ENCODE data around the gene AATK. TPM values are rescaled to one million over a fixed set of nuclear protein-coding genes. Genes with fewer than 3 reads are reported as not detected.

AATK gene
- total RNA-seq, 1 donor from 2014 or later, result 0.89 TPM

GRCh38 chr17:81095383-81095762 is 70.6 kb downstream of the AATK start:
- Mint-ChIP-seq H3K4me1 (ENCODE audit: low read depth) (peaks cover 14% of the 10 kb centered on the region), H3K27me3 (ENCODE audit: low read depth) (no peaks in the 10 kb centered on the region), H3K36me3 (ENCODE audit: low read depth) (no peaks in the 10 kb centered on the region), H3K4me3 (ENCODE audit: low read depth) (no peak overlapping the region), H3K9me3 (no peaks in the 10 kb centered on the region), H3K27ac (no peak overlapping the region)
- DNase-seq (ENCODE audit: low spot score), result no peak
- intact Hi-C loops (cut with micrococcal nuclease), result no loop called here

GRCh38 chr17:81094509-81095382 is 71.3 kb downstream of the AATK start:
- Mint-ChIP-seq H3K4me1 (ENCODE audit: low read depth) (peaks cover 14% of the 10 kb centered on the region), H3K27ac (peak overlapping the region; percentile 49), H3K4me3 (ENCODE audit: low read depth) (no peak overlapping the region)

GRCh38 chr17:81093619-81094508 is 72.2 kb downstream of the AATK start:
- Mint-ChIP-seq H3K27ac (peak overlapping the region; percentile 49), H3K27me3 (ENCODE audit: low read depth) (no peaks in the 10 kb centered on the region), H3K36me3 (ENCODE audit: low read depth) (no peaks in the 10 kb centered on the region), H3K4me3 (ENCODE audit: low read depth) (no peak overlapping the region), H3K4me1 (ENCODE audit: low read depth) (peaks cover 14% of the 10 kb centered on the region), H3K9me3 (no peaks in the 10 kb centered on the region)
- intact Hi-C loops (cut with micrococcal nuclease), result no loop called here
- DNase-seq (ENCODE audit: low spot score), result no peak

More at GRCh38 chr17:81094509-81095382, 71.3 kb downstream of the AATK start:
- no peaks in the 10 kb centered on the region for H3K27me3 Mint-ChIP-seq (ENCODE audit: low read depth)
- no peaks in the 10 kb centered on the region for H3K9me3 Mint-ChIP-seq
- intact Hi-C loops (cut with micrococcal nuclease), result no loop called here
- DNase-seq (ENCODE audit: low spot score), result peak; percentile 76
- H3K36me3 Mint-ChIP-seq (ENCODE audit: low read depth), result no peaks in the 10 kb centered on the region

GRCh38 chr17:81092518-81093095 is 73.4 kb downstream of the AATK start:
- intact Hi-C loops (cut with micrococcal nuclease), result no loop called here
- Mint-ChIP-seq H3K27me3 (ENCODE audit: low read depth) (no peaks in the 10 kb centered on the region), H3K4me3 (ENCODE audit: low read depth) (no peak overlapping the region), H3K9me3 (no peaks in the 10 kb centered on the region), H3K27ac (no peak overlapping the region), H3K36me3 (ENCODE audit: low read depth) (no peaks in the 10 kb centered on the region), H3K4me1 (ENCODE audit: low read depth) (peaks cover 14% of the 10 kb centered on the region)
- DNase-seq (ENCODE audit: low spot score), result no peak

- Mint-ChIP-seq H3K4me3 (ENCODE audit: low read depth) (no peak overlapping the region), H3K27me3 (ENCODE audit: low read depth) (no peaks in the 10 kb centered on the region), H3K27ac (no peak overlapping the region), H3K4me1 (ENCODE audit: low read depth) (peaks cover 12% of the 10 kb centered on the region), H3K36me3 (ENCODE audit: low read depth) (no peaks in the 10 kb centered on the region), H3K9me3 (no peaks in the 10 kb centered on the region)
- DNase-seq (ENCODE audit: low spot score), result no peak
- intact Hi-C loops (cut with micrococcal nuclease), result no loop called here
Observed at GRCh38 chr17:81091774-81092517, 74.1 kb downstream of the AATK start.

- DNase-seq (ENCODE audit: low spot score), result no peak
- Mint-ChIP-seq H3K27me3 (ENCODE audit: low read depth) (no peaks in the 10 kb centered on the region), H3K4me1 (ENCODE audit: low read depth) (peaks cover 10% of the 10 kb centered on the region), H3K4me3 (ENCODE audit: low read depth) (no peak overlapping the region), H3K36me3 (ENCODE audit: low read depth) (no peaks in the 10 kb centered on the region), H3K27ac (no peak overlapping the region), H3K9me3 (no peaks in the 10 kb centered on the region)
- intact Hi-C loops (cut with micrococcal nuclease), result no loop called here
Observed at GRCh38 chr17:81091154-81091553, 74.9 kb downstream of the AATK start.

DNA sequence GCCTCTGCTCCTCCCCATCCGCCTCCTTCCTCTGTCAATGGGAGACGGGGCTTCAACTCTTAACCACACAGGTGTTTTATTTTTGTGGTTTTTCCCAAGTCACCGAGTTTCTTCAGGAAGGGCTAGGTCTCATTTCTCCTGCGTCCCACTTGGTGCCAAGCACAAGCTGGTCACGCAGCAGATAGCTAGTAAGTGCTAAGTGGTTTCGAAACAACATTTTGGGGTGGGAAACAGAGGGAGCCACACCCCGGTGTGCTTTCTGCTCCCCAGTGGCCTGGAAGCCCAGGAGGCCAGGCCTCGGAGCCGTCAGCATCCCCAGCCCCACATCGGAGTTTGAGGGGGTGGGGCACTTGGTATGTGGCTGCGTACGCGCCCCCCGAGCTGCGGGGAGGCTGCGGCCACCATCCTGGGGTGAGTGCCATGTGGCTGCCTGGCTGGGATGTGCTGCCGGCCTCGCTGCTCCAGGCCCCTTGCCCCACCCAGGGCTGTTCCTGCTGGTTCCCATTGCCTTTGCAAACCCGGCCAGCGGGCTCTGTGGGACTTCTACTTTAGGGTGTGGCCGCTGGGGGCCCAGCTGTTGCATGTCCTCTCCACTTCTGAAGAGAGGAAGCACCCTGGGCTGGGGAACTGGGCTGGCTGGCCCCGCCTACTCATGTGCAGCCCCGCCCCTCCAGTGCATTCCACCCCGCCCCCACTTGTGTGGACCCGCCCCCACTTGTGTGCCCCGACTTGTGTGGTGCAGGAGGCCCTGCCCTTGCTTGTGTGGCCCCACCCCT is 75.5 kb downstream of the AATK start:
- no peaks in the 10 kb centered on the region for H3K27me3 Mint-ChIP-seq (ENCODE audit: low read depth)
- H3K36me3 Mint-ChIP-seq (ENCODE audit: low read depth), result no peaks in the 10 kb centered on the region
- DNase-seq (ENCODE audit: low spot score), result peak; percentile 11
- no peak overlapping the region for H3K4me3 Mint-ChIP-seq (ENCODE audit: low read depth)
- peaks cover 6% of the 10 kb centered on the region for H3K4me1 Mint-ChIP-seq (ENCODE audit: low read depth)
- no peaks in the 10 kb centered on the region for H3K9me3 Mint-ChIP-seq
- intact Hi-C loops (cut with micrococcal nuclease), result no loop called here
- no peak overlapping the region for H3K27ac Mint-ChIP-seq

GRCh38 chr17:81086789-81087551 is 79.1 kb downstream of the AATK start:
- H3K4me1 Mint-ChIP-seq (ENCODE audit: low read depth), result no peaks in the 10 kb centered on the region
- no peak overlapping the region for H3K4me3 Mint-ChIP-seq (ENCODE audit: low read depth)
- H3K27me3 Mint-ChIP-seq (ENCODE audit: low read depth), result no peaks in the 10 kb centered on the region
- no peak overlapping the region for H3K27ac Mint-ChIP-seq
- no peaks in the 10 kb centered on the region for H3K9me3 Mint-ChIP-seq
- intact Hi-C loops (cut with micrococcal nuclease), result no loop called here
- DNase-seq (ENCODE audit: low spot score), result no peak
- no peaks in the 10 kb centered on the region for H3K36me3 Mint-ChIP-seq (ENCODE audit: low read depth)

DNA sequence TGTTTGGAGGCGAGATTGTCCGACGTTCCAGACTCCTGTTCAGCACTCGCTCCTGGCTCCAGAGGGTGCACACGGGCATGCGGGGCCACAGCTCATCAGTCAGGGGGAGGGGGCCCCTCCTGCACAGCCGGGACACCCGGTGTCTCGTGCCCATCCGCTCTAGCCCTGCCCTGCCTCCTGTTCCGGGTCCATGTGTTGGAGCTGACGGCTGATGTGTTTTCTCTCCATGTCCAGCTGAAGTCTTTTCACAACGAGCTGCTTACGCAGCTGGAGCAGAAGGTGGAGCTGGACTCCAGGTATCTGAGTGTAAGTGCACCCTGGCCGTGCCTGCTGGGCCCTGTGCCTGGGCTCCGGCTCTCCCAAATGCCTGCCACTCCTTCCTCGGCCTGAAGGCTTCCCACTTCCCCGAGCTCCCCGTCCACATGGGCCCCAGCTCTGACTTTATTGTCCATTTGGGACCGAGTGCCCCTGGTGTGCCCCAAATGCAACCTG is 80.6 kb downstream of the AATK start:
- Mint-ChIP-seq H3K36me3 (ENCODE audit: low read depth) (no peaks in the 10 kb centered on the region), H3K9me3 (no peaks in the 10 kb centered on the region), H3K4me3 (ENCODE audit: low read depth) (no peak overlapping the region), H3K27me3 (ENCODE audit: low read depth) (no peaks in the 10 kb centered on the region), H3K4me1 (ENCODE audit: low read depth) (no peaks in the 10 kb centered on the region), H3K27ac (no peak overlapping the region)
- DNase-seq (ENCODE audit: low spot score), result no peak
- intact Hi-C loops (cut with micrococcal nuclease), result no loop called here

DNA sequence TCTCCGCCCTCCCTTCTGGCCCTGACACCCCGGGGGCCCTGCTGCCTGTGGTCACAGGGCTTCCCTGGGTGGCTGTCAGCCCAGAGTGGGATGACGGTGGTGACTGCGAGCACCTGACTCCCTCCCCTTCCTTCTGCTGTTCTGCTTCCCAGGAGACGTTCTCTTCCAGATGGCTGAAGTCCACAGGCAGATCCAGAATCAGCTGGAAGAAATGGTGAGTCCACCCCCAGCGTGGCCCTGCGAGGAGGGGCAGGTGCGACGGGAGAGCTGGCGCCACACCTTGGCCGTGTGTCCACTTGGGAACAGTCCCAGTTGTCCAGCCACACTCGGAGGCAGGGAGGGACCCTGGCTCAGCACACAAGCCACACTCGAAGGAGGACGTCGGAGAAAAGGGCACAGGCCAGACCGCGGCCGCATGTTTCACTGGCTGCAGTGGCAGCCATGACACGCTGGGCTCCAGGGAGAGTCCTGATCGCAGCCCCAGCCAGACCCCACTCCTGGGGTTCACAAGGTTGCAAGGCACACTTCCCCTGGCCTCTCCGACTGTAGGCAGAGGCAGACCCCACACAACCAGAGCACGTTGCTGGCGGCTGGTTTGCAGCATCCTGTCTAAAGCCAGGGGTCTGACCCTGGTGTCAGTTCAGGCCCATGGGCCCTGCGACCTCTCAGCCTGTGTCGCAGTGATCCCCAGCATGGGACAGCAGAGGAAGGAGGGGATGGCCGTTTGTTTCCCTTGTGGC is 81.2 kb downstream of the AATK start:
- Mint-ChIP-seq H3K9me3 (no peaks in the 10 kb centered on the region), H3K27ac (no peak overlapping the region), H3K4me3 (ENCODE audit: low read depth) (no peak overlapping the region), H3K4me1 (ENCODE audit: low read depth) (no peaks in the 10 kb centered on the region), H3K36me3 (ENCODE audit: low read depth) (no peaks in the 10 kb centered on the region), H3K27me3 (ENCODE audit: low read depth) (no peaks in the 10 kb centered on the region)
- intact Hi-C loops (cut with micrococcal nuclease), result no loop called here
- DNase-seq (ENCODE audit: low spot score), result no peak

Measured in activated T-helper 2 cell treated with anti-CD3 and anti-CD28 coated beads, Interferon-gamma antibody, Interleukin-2, Interleukin-4, amounts not matched to agents 10 μg/mL and 5 μg/mL and 100 μg/mL, durations not matched to agents 14 hours and 24 hours and 36 hours (primary cell).